ENCODE data around the gene TIMM29. TPM values are rescaled to one million over a fixed set of nuclear protein-coding genes. Genes with fewer than 3 reads are reported as not detected.
A peak's percentile ranks its signal among the peaks of the same experiment; 100 is the strongest.
"Not testable (repeated sequence)": the region's sequence is repeated elsewhere in the genome, so short reads cannot be mapped to it uniquely, and the experiment has no call there.

Gene TIMM29
- total RNA-seq, 2 experiments from 2014 or later = 27.3 to 28.3 TPM

DNA sequence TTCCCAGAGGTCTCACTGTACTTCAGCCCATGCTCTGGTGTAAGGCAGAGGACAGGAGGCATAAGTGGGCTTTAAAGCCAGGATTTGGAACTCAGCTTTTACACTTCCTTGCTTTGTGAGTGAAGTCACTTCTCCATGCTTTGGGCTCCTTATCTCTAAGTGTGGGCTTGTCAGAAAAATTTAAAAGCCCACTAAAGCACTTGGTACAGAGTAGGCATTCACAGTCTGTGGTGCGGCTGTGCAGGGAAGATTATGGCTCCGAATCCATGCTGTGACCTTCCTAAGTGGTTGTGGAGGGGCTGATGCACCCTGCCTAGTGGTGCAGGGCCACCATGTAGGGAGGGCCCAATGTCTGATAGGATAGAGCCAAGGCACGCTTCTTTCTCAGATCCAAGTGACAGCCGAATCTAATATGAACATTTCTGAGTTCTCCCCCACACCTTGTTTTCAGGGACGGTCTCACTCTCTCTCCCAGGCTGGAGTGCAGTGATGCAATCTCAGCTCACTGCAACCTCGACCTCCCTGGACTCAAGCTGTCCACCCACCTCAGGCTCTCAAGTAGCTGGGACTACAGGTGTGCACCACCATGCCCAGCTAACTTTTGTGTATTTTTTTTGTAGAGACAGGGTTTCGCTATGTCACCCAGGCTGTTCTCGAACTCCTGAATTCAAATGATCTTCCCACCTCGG lies 6.9 kb downstream of the TIMM29 start:
- CTCF ChIA-PET (ENCODE audit: unreplicated experiment) = interaction anchor here (0.6 to 1.0 kb wide), 2 partner anchors 128 to 154 kb away, joined by 3 read pairs; no protein-coding TSS in a partner anchor

DNA sequence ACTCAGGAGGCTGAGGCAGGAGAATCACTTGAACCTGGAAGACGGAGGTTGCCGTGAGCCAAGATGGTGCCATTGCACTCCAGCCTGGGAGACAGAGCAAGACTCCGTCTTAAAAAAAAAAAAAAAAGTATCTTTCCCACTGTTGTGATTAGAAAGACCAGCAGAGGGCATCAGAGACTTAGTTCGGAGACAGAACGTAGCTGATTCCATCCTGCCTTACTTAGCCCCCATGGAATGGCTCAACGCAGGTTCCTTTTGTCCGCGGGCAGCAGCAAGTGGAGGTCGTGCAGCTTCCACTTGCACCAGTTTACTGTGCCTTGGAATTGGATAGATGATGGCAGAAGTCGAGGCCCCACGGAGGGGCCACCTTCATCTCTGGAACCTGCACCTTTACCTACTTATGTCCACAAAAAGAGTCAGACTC lies 8.1 kb downstream of the TIMM29 start:
- peaks cover 31% of the 10 kb centered on the region for H3K4me1 ChIP-seq (ENCODE audit: insufficient read depth, low read length, poor library complexity, severe bottlenecking)
- H3K9me2 ChIP-seq (ENCODE audit: insufficient read depth, low read length) = no peaks in the 10 kb centered on the region
- no peak overlapping the region for H2AFZ ChIP-seq (ENCODE audit: low read length)
- H3K4me3 ChIP-seq (ENCODE audit: low read depth, low read length, poor library complexity, severe bottlenecking) = no peak overlapping the region
- peak; percentile 88 for DNase-seq (ENCODE audit: low spot score)
- no peaks in the 10 kb centered on the region for H4K20me1 ChIP-seq (ENCODE audit: insufficient read depth, low read length)
- POLR2A ChIA-PET = interaction anchor here (0.6 to 1.2 kb wide), 5 partner anchors 18 to 271 kb away, joined by 3 read pairs; no protein-coding TSS in a partner anchor
- no peak overlapping the region for H3K27ac ChIP-seq (ENCODE audit: low read depth, low read length, poor library complexity, severe bottlenecking)
- no peaks in the 10 kb centered on the region for H3K9me3 ChIP-seq (ENCODE audit: low read length)
- peaks cover 4% of the 10 kb centered on the region; the same call in 1 of the 2 replicates for H3K79me2 ChIP-seq (ENCODE audit: insufficient read depth, low read depth, low read length)
- TF ChIP-seq EZH2phosphoT487 (IDR thresholded peaks at IDR 0.05; ENCODE audit: borderline replicate concordance, low read depth, low read length) = no peak
- TF ChIP-seq, protein P1, sequence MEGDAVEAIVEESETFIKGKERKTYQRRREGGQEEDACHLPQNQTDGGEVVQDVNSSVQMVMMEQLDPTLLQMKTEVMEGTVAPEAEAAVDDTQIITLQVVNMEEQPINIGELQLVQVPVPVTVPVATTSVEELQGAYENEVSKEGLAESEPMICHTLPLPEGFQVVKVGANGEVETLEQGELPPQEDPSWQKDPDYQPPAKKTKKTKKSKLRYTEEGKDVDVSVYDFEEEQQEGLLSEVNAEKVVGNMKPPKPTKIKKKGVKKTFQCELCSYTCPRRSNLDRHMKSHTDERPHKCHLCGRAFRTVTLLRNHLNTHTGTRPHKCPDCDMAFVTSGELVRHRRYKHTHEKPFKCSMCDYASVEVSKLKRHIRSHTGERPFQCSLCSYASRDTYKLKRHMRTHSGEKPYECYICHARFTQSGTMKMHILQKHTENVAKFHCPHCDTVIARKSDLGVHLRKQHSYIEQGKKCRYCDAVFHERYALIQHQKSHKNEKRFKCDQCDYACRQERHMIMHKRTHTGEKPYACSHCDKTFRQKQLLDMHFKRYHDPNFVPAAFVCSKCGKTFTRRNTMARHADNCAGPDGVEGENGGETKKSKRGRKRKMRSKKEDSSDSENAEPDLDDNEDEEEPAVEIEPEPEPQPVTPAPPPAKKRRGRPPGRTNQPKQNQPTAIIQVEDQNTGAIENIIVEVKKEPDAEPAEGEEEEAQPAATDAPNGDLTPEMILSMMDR (conservative IDR thresholded peaks at IDR 0.05; ENCODE audit: low read length) = peak; percentile 79
- H3K36me3 ChIP-seq (ENCODE audit: insufficient read depth, low read length) = no peaks in the 10 kb centered on the region
- no peak overlapping the region for H3K4me2 ChIP-seq (ENCODE audit: low read length)
- CTCF ChIA-PET (ENCODE audit: unreplicated experiment) = no interaction called here
- no TSS peak for BruUV-seq (replicated peaks)
- intact Hi-C loops (cut with micrococcal nuclease; ENCODE audit: unreplicated experiment) = loop anchor here (2.0 to 5.0 kb wide), 4 partner anchors 104 to 266 kb away; no protein-coding TSS in a partner anchor

More for the DNA sequence above, 6.9 kb downstream of the TIMM29 start:
- Histone ChIP-seq H2AFZ (ENCODE audit: low read length) (no peak overlapping the region), H3K4me1 (ENCODE audit: insufficient read depth, low read length, poor library complexity, severe bottlenecking) (peaks cover 22% of the 10 kb centered on the region), H3K4me3 (ENCODE audit: low read depth, low read length, poor library complexity, severe bottlenecking) (no peak overlapping the region), H3K4me2 (ENCODE audit: low read length) (no peak overlapping the region), H3K79me2 (ENCODE audit: insufficient read depth, low read depth, low read length) (peaks cover 9% of the 10 kb centered on the region), H3K9me3 (ENCODE audit: low read length) (no peaks in the 10 kb centered on the region), H3K9me2 (ENCODE audit: insufficient read depth, low read length) (no peaks in the 10 kb centered on the region), H3K36me3 (ENCODE audit: insufficient read depth, low read length) (peaks cover 5% of the 10 kb centered on the region), H3K27ac (ENCODE audit: low read depth, low read length, poor library complexity, severe bottlenecking) (no peak overlapping the region), H4K20me1 (ENCODE audit: insufficient read depth, low read length) (no peaks in the 10 kb centered on the region)
- BruUV-seq (replicated peaks) = no TSS peak
- no peak for DNase-seq (ENCODE audit: low spot score)
- intact Hi-C loops (cut with micrococcal nuclease; ENCODE audit: unreplicated experiment) = loop anchor here (2.0 to 5.0 kb wide), 4 partner anchors 105 to 267 kb away; no protein-coding TSS in a partner anchor
- no peak for TF ChIP-seq EZH2phosphoT487 (IDR thresholded peaks at IDR 0.05; ENCODE audit: borderline replicate concordance, low read depth, low read length)
- TF ChIP-seq, protein P1 (conservative IDR thresholded peaks at IDR 0.05; ENCODE audit: low read length) = no peak
- POLR2A ChIA-PET = no interaction called here

DNA sequence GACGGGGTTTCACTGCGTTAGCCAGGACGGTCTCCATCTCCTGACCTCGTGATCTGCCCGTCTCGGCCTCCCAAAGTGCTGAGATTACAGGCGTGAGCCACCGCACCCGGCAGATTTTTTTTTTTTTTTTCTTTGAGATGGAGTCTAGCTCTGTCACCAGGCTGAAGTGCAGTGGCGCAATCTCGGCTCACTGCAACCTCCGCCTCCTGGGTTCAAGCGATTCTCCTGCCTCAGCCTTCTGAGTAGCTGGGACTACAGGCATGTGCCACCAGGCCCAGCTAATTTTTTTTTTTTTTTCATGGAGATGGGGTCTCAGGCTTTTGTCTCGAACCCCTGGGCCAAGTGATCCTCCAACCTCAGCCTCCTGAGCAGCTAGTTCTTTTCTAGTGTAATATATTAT lies 13.0 kb downstream of the TIMM29 start:
- H3K36me3 ChIP-seq (ENCODE audit: insufficient read depth, low read length); H3K4me3 ChIP-seq (ENCODE audit: low read depth, low read length, poor library complexity, severe bottlenecking); H3K79me2 ChIP-seq (ENCODE audit: insufficient read depth, low read depth, low read length); DNase-seq (ENCODE audit: low spot score); H3K4me2 ChIP-seq (ENCODE audit: low read length); H3K27ac ChIP-seq (ENCODE audit: low read depth, low read length, poor library complexity, severe bottlenecking); H3K9me2 ChIP-seq (ENCODE audit: insufficient read depth, low read length); BruUV-seq (replicated peaks); H3K9me3 ChIP-seq (ENCODE audit: low read length); H4K20me1 ChIP-seq (ENCODE audit: insufficient read depth, low read length): not testable (repeated sequence)
- intact Hi-C loops (cut with micrococcal nuclease; ENCODE audit: unreplicated experiment) = loop anchor here (1.0 kb wide), 2 partner anchors 39 to 94 kb away; no protein-coding TSS in a partner anchor
- peaks cover 46% of the 10 kb centered on the region for H3K4me1 ChIP-seq (ENCODE audit: insufficient read depth, low read length, poor library complexity, severe bottlenecking)
- peak overlapping the region; percentile 54; the same call in 1 of the 2 replicates for H2AFZ ChIP-seq (ENCODE audit: low read length)
- ChIA-PET POLR2A (interaction anchor here (0.8 to 2.1 kb wide), 4 partner anchors 13 to 39 kb away, joined by 3 to 8 read pairs (median 4); no protein-coding TSS in a partner anchor), CTCF (ENCODE audit: unreplicated experiment) (interaction anchor here (0.6 to 1.2 kb wide), 5 partner anchors 13 to 94 kb away, joined by 3 to 12 read pairs (median 3); no protein-coding TSS in a partner anchor)

DNA sequence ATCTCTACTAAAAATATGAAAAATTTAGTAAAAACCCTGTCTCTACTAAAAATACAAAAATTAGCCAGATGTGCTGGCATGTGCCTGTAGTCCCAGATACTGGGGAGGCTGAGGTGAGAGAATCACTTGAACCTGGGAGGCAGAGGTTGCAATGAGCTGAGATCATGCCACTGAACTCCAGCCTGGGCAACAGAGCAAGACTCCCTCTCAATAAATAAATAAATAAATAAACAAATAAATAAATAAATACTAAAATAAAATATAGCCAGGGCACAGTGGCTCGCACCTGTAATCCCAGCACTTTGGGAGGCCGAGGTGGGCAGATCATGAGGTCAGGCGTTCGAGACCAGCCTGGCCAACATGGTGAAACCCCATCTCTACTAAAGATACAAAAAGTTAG lies 14.8 kb downstream of the TIMM29 start:
- DNase-seq (ENCODE audit: low spot score); H3K9me2 ChIP-seq (ENCODE audit: insufficient read depth, low read length); H3K9me3 ChIP-seq (ENCODE audit: low read length); H2AFZ ChIP-seq (ENCODE audit: low read length); H3K4me3 ChIP-seq (ENCODE audit: low read depth, low read length, poor library complexity, severe bottlenecking); H3K27ac ChIP-seq (ENCODE audit: low read depth, low read length, poor library complexity, severe bottlenecking); BruUV-seq (replicated peaks); H3K36me3 ChIP-seq (ENCODE audit: insufficient read depth, low read length); intact Hi-C loops (cut with micrococcal nuclease; ENCODE audit: unreplicated experiment); H3K79me2 ChIP-seq (ENCODE audit: insufficient read depth, low read depth, low read length); H4K20me1 ChIP-seq (ENCODE audit: insufficient read depth, low read length); H3K4me2 ChIP-seq (ENCODE audit: low read length): not testable (repeated sequence)
- peaks cover 43% of the 10 kb centered on the region for H3K4me1 ChIP-seq (ENCODE audit: insufficient read depth, low read length, poor library complexity, severe bottlenecking)
- ChIA-PET CTCF (ENCODE audit: unreplicated experiment) (interaction anchor here (1.5 kb wide), 1 partner anchor 37 kb away, joined by 3 read pairs; no protein-coding TSS in a partner anchor), POLR2A (interaction anchor here (0.6 to 2.1 kb wide), 2 partner anchors 11 to 66 kb away, joined by 5 to 8 read pairs; no protein-coding TSS in a partner anchor)
